ENCODE data around the gene KRR1.

- TF ChIP-seq CTCF (IDR thresholded peaks at IDR 0.05): no peak
- TF ChIP-seq POLR2A (IDR thresholded peaks at IDR 0.05): peak in 1 of 4 donors; percentile 17
Observed at GRCh38 chr12:75482646-75483045, 28.8 kb downstream of the KRR1 start.
